K562 (cell line): Measurements from ENCODE around the gene NAT8L. TPM values are rescaled to one million over a fixed set of nuclear protein-coding genes. Genes with fewer than 3 reads are reported as not detected.

Experiments
- ATAC-seq: fragments of 200-7000 bp; cut with Tn5 transposase; 3 replicates; pipeline ENCODE4 v1.9.1; 2020; ENCODE audit warnings: moderate library complexity
- BruUV-seq: library from RNA; stranded (reverse); fragments of 400-500 nt; replicated peaks from 2 replicates; lab custom pipeline; 2021; lab: Mats Ljungman, UMichigan
- CTCF ChIA-PET: fragments of 300-600 bp; formaldehyde crosslinking; extraction: SDS; loops from one replicate; lab custom pipeline; 2021; ENCODE audit warnings: low intra/inter-chr PET ratio; lab: Yijun Ruan, JAX
- POLR2A ChIA-PET: fragments of 300-600, 350-650 bp; sonication (Branson Sonifier 250); formaldehyde crosslinking; extraction: SDS; loops from one replicate; lab custom pipeline; 2021; ENCODE audit warnings: antibody characterized with exemption, inconsistent platforms; lab: Yijun Ruan, JAX
- DNase-seq, 4 experiments: peaks; one replicate each; pipeline versions ENCODE4 v3.0.0 to v3.0.0-alpha.2; 2011 to 2018; ENCODE audit warnings: low spot score in 3 of 4, mixed read lengths in 3 of 4; ENCODE audit errors: extremely low read depth in 1 of 4
- FAIRE-seq: peaks from 2 replicates; lab custom pipeline; 2011; peaks lifted over from hg19 to GRCh38; lab: Jason Lieb, UNC
- H2AFZ ChIP-seq: 2 replicates; pipeline ENCODE4 v1.6.0; 2011; ENCODE audit warnings: low read depth, low read length, control low read depth, inconsistent platforms
- H3K27ac ChIP-seq: fragments of 200-600 bp; 3 replicates; pipeline ENCODE4 v1.8.0; 2011; ENCODE audit warnings: low read depth, mild to moderate bottlenecking, control low read depth, inconsistent platforms, low read length, moderate library complexity, mixed read lengths; ENCODE audit errors: extremely low read depth
- H3K27me3 ChIP-seq, 2 experiments: fragments of 300-600 bp in 1 of 2; 2 replicates in 1 of 2; 3 replicates in 1 of 2; pipeline versions ENCODE4 v1.6.0 to v1.8.0; 2011; ENCODE audit warnings: inconsistent platforms in 2 of 2, low read length in 2 of 2, mild to moderate bottlenecking in 1 of 2, mixed read lengths in 1 of 2, moderate library complexity in 1 of 2; ENCODE audit not compliant: control insufficient read depth in 2 of 2, insufficient read depth in 2 of 2
- H3K36me3 ChIP-seq: fragments of 300-600 bp; 3 replicates; pipeline ENCODE4 v1.8.0; 2011; ENCODE audit warnings: mild to moderate bottlenecking, low read length, inconsistent platforms; ENCODE audit not compliant: control insufficient read depth, insufficient read depth
- H3K4me1 ChIP-seq, 2 experiments: fragments of 200-600 bp in 1 of 2; replicated peaks in 1 of 2; 2 replicates in 1 of 2; 3 replicates in 1 of 2; pipeline versions ENCODE4 v1.5.1 to v1.8.0; 2011; ENCODE audit warnings: inconsistent platforms in 2 of 2, low read length in 2 of 2, mild to moderate bottlenecking in 1 of 2, mixed read lengths in 1 of 2, moderate library complexity in 1 of 2; ENCODE audit not compliant: control insufficient read depth in 2 of 2, insufficient read depth in 2 of 2
- H3K4me2 ChIP-seq: 2 replicates; pipeline ENCODE4 v1.6.1; 2011; ENCODE audit warnings: low read length, control low read depth, inconsistent platforms, mixed read lengths; ENCODE audit not compliant: insufficient read depth
- H3K4me3 ChIP-seq: fragments of 200-600 bp; sonication (generic), shearing (Covaris generic); 2 replicates; pipeline ENCODE4 v1.5.1; 2016; ENCODE audit warnings: control low read depth, inconsistent platforms
- H3K79me2 ChIP-seq: fragments of 200-600 bp; 3 replicates; pipeline ENCODE4 v1.8.0; 2011; ENCODE audit warnings: low read length, inconsistent platforms; ENCODE audit not compliant: control insufficient read depth, insufficient read depth
- H3K9ac ChIP-seq, 2 experiments: 2 replicates each; pipeline versions ENCODE4 v1.6.0 to v1.6.1; 2011; ENCODE audit warnings: low read depth in 2 of 2, low read length in 2 of 2, control low read depth in 1 of 2, inconsistent platforms in 1 of 2, mild to moderate bottlenecking in 1 of 2, mixed read lengths in 1 of 2; ENCODE audit not compliant: insufficient read depth in 1 of 2
- H3K9me1 ChIP-seq: one replicate; pipeline ENCODE4 v1.6.0; 2011; ENCODE audit warnings: inconsistent platforms, mild to moderate bottlenecking, low read length, moderate library complexity; ENCODE audit not compliant: control insufficient read depth, insufficient read depth
- H3K9me3 ChIP-seq: replicated peaks from 2 replicates; pipeline ENCODE4 v1.5.1; 2011; ENCODE audit warnings: low read depth, low read length, inconsistent platforms; ENCODE audit not compliant: control insufficient read depth, insufficient read depth
- H4K20me1 ChIP-seq: replicated peaks from 2 replicates; pipeline ENCODE4 v1.6.1; 2011; ENCODE audit warnings: low read length, inconsistent platforms, mixed read lengths; ENCODE audit not compliant: control insufficient read depth, insufficient read depth
- CC2D1A ChIP-seq: fragments of 450-650 bp; IDR thresholded peaks from 2 replicates; pipeline ENCODE4 v1.6.1; 2017; ENCODE audit warnings: mild to moderate bottlenecking
- KDM1A ChIP-seq, 2 experiments: fragments of 450-650 bp; IDR thresholded peaks; 2 replicates each; pipeline ENCODE4 v1.6.1; 2016; ENCODE audit warnings: mild to moderate bottlenecking in 2 of 2
- SMAD3 ChIP-seq: fragments of 450-650 bp; formaldehyde crosslinking; conservative IDR thresholded peaks from 2 replicates; pipeline ENCODE4 v1.4.0; 2020; ENCODE audit warnings: mild to moderate bottlenecking
- TFAP4 ChIP-seq: sonication (generic); formaldehyde crosslinking; IDR thresholded peaks from 2 replicates; pipeline ENCODE4 v1.8.0; 2022; ENCODE audit warnings: missing genetic modification reagents, mild to moderate bottlenecking, moderate library complexity, borderline replicate concordance
- USF2 ChIP-seq: sonication (generic); formaldehyde crosslinking; IDR thresholded peaks from 2 replicates; pipeline ENCODE4 v1.5.0; 2020; ENCODE audit warnings: missing genetic modification reagents
- ZNF263 ChIP-seq: sonication (generic); formaldehyde crosslinking; IDR thresholded peaks from 2 replicates; pipeline ENCODE4 v1.8.0; 2022; ENCODE audit warnings: mild to moderate bottlenecking, missing genetic modification reagents, borderline replicate concordance
- WGBS: fragments of 100-300 bp; shearing (Covaris generic); methylation state at CpG from one replicate; pipeline ENCODE4 v1.1.6; 2016; ENCODE audit warnings: low coverage, mixed read lengths; ENCODE audit not compliant: insufficient coverage; ENCODE audit errors: missing lambda C conversion rate; 5-methylcytosine and 5-hydroxymethylcytosine counted together
- in situ Hi-C: fragments of 300-500 bp; cut with MboI; formaldehyde crosslinking; loops from 4 replicates; pipeline ENCODE4 v1.15.0; 2018; ENCODE audit warnings: inconsistent platforms, mixed read lengths
- intact Hi-C: fragments of 100-400 bp; cut with micrococcal nuclease; formaldehyde crosslinking; loops from 2 replicates; pipeline ENCODE4 v1.14.2; 2022
- polyA plus RNA-seq, 8 experiments: library from polyadenylated mRNA; depleted of rRNA in 4 of 8; stranded (reverse) in 5 of 8; unstranded in 3 of 8; fragments of >200 nt; fragmentation: Nextera tagmentation in 2 of 8; fragmentation: Illumina TruSeq in 1 of 8; extraction: Ambion mirVana in 2 of 8; extraction: Trizol in 1 of 8; gene quantifications; 2 replicates each; pipeline versions ENCODE4 v1.2.1 to v1.2.3, GENCODE V29; 2011 to 2014; ENCODE audit warnings: inconsistent platforms in 1 of 8, missing spikeins in 1 of 8
- total RNA-seq, 7 experiments: library from RNA; depleted of rRNA in 6 of 7; stranded (reverse); fragments of >200 nt in 6 of 7; fragmentation: Illumina TruSeq in 2 of 7; extraction: Trizol in 2 of 7; gene quantifications; 2 replicates each; pipeline versions ENCODE4 v1.2.1 to v1.2.3, GENCODE V29; 2011 to 2021; ENCODE audit warnings: low replicate concordance in 1 of 7

NAT8L gene
- total and polyA plus RNA-seq, 9 of the 15 experiments (the other 6 are each of a cell fraction or from before 2014, with no cell fraction given), result 0.06 to 11.0 (median 1.5) TPM

- FAIRE-seq, result no peak
- peak overlapping the region in 1 of 2 experiments; percentile 76; a peak in 2 of 4 replicates for H3K9ac ChIP-seq
- no peaks in the 10 kb centered on the region for H3K9me1 ChIP-seq
- H3K4me2 ChIP-seq, result no peak overlapping the region
- H3K4me3 ChIP-seq, result no peak overlapping the region
- 14% methylated on average over 15 of the region's 16 CpGs for WGBS
- H3K9me3 ChIP-seq, result no peaks in the 10 kb centered on the region
- in situ Hi-C loops (no loop called here), intact Hi-C loops (no loop called here)
- ATAC-seq, result peak; percentile 43
- DNase-seq, result peak in 1 of 4 experiments; percentile 43
- H2AFZ ChIP-seq, result no peak overlapping the region
- no peaks in the 10 kb centered on the region for H3K79me2 ChIP-seq
- no TSS peak for BruUV-seq
- peaks cover 0 to 3% of the 10 kb centered on the region in 2 experiments; a peak in 3 of 5 replicates for H3K27me3 ChIP-seq
- peaks cover 3 to 79% of the 10 kb centered on the region in 2 experiments; a peak in 3 of 5 replicates for H3K4me1 ChIP-seq
- H4K20me1 ChIP-seq, result no peaks in the 10 kb centered on the region
- no peak overlapping the region for H3K27ac ChIP-seq
- no peaks in the 10 kb centered on the region for H3K36me3 ChIP-seq
- ChIA-PET CTCF (no interaction called here), POLR2A (interaction anchor here (1.2 kb wide), 1 partner anchor 12 kb away, joined by 3 read pairs; the partner anchor contains the start of gene NAT8L)
- peak; percentile 27; the same call in 1 of the 2 replicates for TF ChIP-seq USF2 (CRISPR knock-in tag)
- TF ChIP-seq SMAD3 (CRISPR knock-in tag), result no peak
- no peak for TF ChIP-seq KDM1A (IDR thresholded peaks at IDR 0.05)
- TF ChIP-seq CC2D1A, result no peak
- TF ChIP-seq TFAP4 (CRISPR knock-in tag), result 0 out of 2 replicates have a peak, but pooled peaks have one; percentile 12
- peak; percentile 86 for TF ChIP-seq ZNF263 (CRISPR knock-in tag)
Measured at GRCh38 chr4:2071252-2071911, 12.3 kb downstream of the NAT8L start.
